ENCODE data around the gene CFAP298.

The CFAP298 gene

GRCh38 chr21:32597205-32597604 lies 15.0 kb downstream of the CFAP298 start:
- Histone ChIP-seq H3K4me3 (ENCODE audit: low read depth, low read length) (no peak overlapping the region), H3K9me3 (ENCODE audit: control insufficient read depth, insufficient read depth, low read length) (no peaks in the 10 kb centered on the region), H3K36me3 (ENCODE audit: control insufficient read depth, insufficient read depth, low read length) (peaks cover 35% of the 10 kb centered on the region), H3K27ac (ENCODE audit: low read depth, low read length) (no peak overlapping the region), H3K4me1 (ENCODE audit: control insufficient read depth, insufficient read depth, low read length) (peaks cover 18% of the 10 kb centered on the region), H3K27me3 (ENCODE audit: control insufficient read depth, insufficient read depth, low read length) (no peaks in the 10 kb centered on the region), H3K9ac (ENCODE audit: low read depth, low read length) (no peak overlapping the region)

- Histone ChIP-seq H3K27me3 (ENCODE audit: control insufficient read depth, insufficient read depth, low read length) (no peaks in the 10 kb centered on the region), H3K9ac (ENCODE audit: low read depth, low read length) (no peak overlapping the region), H3K36me3 (ENCODE audit: control insufficient read depth, insufficient read depth, low read length) (peaks cover 23% of the 10 kb centered on the region), H3K4me3 (ENCODE audit: low read depth, low read length) (no peak overlapping the region), H3K4me1 (ENCODE audit: control insufficient read depth, insufficient read depth, low read length) (peaks cover 9% of the 10 kb centered on the region), H3K27ac (ENCODE audit: low read depth, low read length) (no peak overlapping the region), H3K9me3 (ENCODE audit: control insufficient read depth, insufficient read depth, low read length) (no peaks in the 10 kb centered on the region)
Observed at GRCh38 chr21:32595431-32595830, 16.7 kb downstream of the CFAP298 start.

- Histone ChIP-seq H3K36me3 (ENCODE audit: control insufficient read depth, insufficient read depth, low read length) (0 out of 2 replicates have a peak, but pooled peaks cover 5% of the 10 kb centered on the region), H3K4me1 (ENCODE audit: control insufficient read depth, insufficient read depth, low read length) (no peaks in the 10 kb centered on the region), H3K4me3 (ENCODE audit: low read depth, low read length) (no peak overlapping the region), H3K27ac (ENCODE audit: low read depth, low read length) (no peak overlapping the region), H3K9ac (ENCODE audit: low read depth, low read length) (no peak overlapping the region), H3K9me3 (ENCODE audit: control insufficient read depth, insufficient read depth, low read length) (no peaks in the 10 kb centered on the region), H3K27me3 (ENCODE audit: control insufficient read depth, insufficient read depth, low read length) (no peaks in the 10 kb centered on the region)
Observed at GRCh38 chr21:32593690-32594089, 18.5 kb downstream of the CFAP298 start.

GRCh38 chr21:32592929-32593502 lies 19.2 kb downstream of the CFAP298 start:
- Histone ChIP-seq H3K9me3 (ENCODE audit: control insufficient read depth, insufficient read depth, low read length) (no peaks in the 10 kb centered on the region), H3K4me1 (ENCODE audit: control insufficient read depth, insufficient read depth, low read length) (no peaks in the 10 kb centered on the region), H3K9ac (ENCODE audit: low read depth, low read length) (no peak overlapping the region), H3K27ac (ENCODE audit: low read depth, low read length) (no peak overlapping the region), H3K4me3 (ENCODE audit: low read depth, low read length) (no peak overlapping the region), H3K36me3 (ENCODE audit: control insufficient read depth, insufficient read depth, low read length) (0 out of 2 replicates have a peak, but pooled peaks cover 3% of the 10 kb centered on the region), H3K27me3 (ENCODE audit: control insufficient read depth, insufficient read depth, low read length) (no peaks in the 10 kb centered on the region)

- no peak overlapping the region for H3K9ac ChIP-seq (ENCODE audit: low read depth, low read length)
- H3K27ac ChIP-seq (ENCODE audit: low read depth, low read length), result no peak overlapping the region
- H3K4me1 ChIP-seq (ENCODE audit: control insufficient read depth, insufficient read depth, low read length), result no peaks in the 10 kb centered on the region
- H3K36me3 ChIP-seq (ENCODE audit: control insufficient read depth, insufficient read depth, low read length), result no peaks in the 10 kb centered on the region
- no peaks in the 10 kb centered on the region for H3K9me3 ChIP-seq (ENCODE audit: control insufficient read depth, insufficient read depth, low read length)
- no peak overlapping the region for H3K4me3 ChIP-seq (ENCODE audit: low read depth, low read length)
- H3K27me3 ChIP-seq (ENCODE audit: control insufficient read depth, insufficient read depth, low read length), result no peaks in the 10 kb centered on the region
Observed at GRCh38 chr21:32590130-32590529, 22.0 kb downstream of the CFAP298 start.

- no peaks in the 10 kb centered on the region for H3K4me1 ChIP-seq (ENCODE audit: control insufficient read depth, insufficient read depth, low read length)
- H3K27ac ChIP-seq (ENCODE audit: low read depth, low read length), result no peak overlapping the region
- no peak overlapping the region for H3K9ac ChIP-seq (ENCODE audit: low read depth, low read length)
- no peaks in the 10 kb centered on the region for H3K27me3 ChIP-seq (ENCODE audit: control insufficient read depth, insufficient read depth, low read length)
- no peak overlapping the region for H3K4me3 ChIP-seq (ENCODE audit: low read depth, low read length)
- no peaks in the 10 kb centered on the region for H3K9me3 ChIP-seq (ENCODE audit: control insufficient read depth, insufficient read depth, low read length)
- no peaks in the 10 kb centered on the region for H3K36me3 ChIP-seq (ENCODE audit: control insufficient read depth, insufficient read depth, low read length)
Observed at GRCh38 chr21:32587651-32588050, 24.5 kb downstream of the CFAP298 start.

- Histone ChIP-seq H3K9me3 (ENCODE audit: control insufficient read depth, insufficient read depth, low read length) (no peaks in the 10 kb centered on the region), H3K4me1 (ENCODE audit: control insufficient read depth, insufficient read depth, low read length) (no peaks in the 10 kb centered on the region), H3K9ac (ENCODE audit: low read depth, low read length) (no peak overlapping the region), H3K36me3 (ENCODE audit: control insufficient read depth, insufficient read depth, low read length) (no peaks in the 10 kb centered on the region), H3K4me3 (ENCODE audit: low read depth, low read length) (no peak overlapping the region), H3K27me3 (ENCODE audit: control insufficient read depth, insufficient read depth, low read length) (no peaks in the 10 kb centered on the region), H3K27ac (ENCODE audit: low read depth, low read length) (no peak overlapping the region)
Observed at GRCh38 chr21:32587120-32587519, 25.1 kb downstream of the CFAP298 start.

- Histone ChIP-seq H3K4me1 (ENCODE audit: control insufficient read depth, insufficient read depth, low read length) (no peaks in the 10 kb centered on the region), H3K4me3 (ENCODE audit: low read depth, low read length) (no peak overlapping the region), H3K27me3 (ENCODE audit: control insufficient read depth, insufficient read depth, low read length) (no peaks in the 10 kb centered on the region), H3K36me3 (ENCODE audit: control insufficient read depth, insufficient read depth, low read length) (no peaks in the 10 kb centered on the region), H3K27ac (ENCODE audit: low read depth, low read length) (no peak overlapping the region), H3K9me3 (ENCODE audit: control insufficient read depth, insufficient read depth, low read length) (no peaks in the 10 kb centered on the region), H3K9ac (ENCODE audit: low read depth, low read length) (no peak overlapping the region)
Observed at GRCh38 chr21:32585970-32586369, 26.2 kb downstream of the CFAP298 start.

GRCh38 chr21:32585042-32585710 lies 27.0 kb downstream of the CFAP298 start, which contains the start of gene TCP10L:
Gene TCP10L, minus strand, starts transcription at chr21:32585523. Its CDS starts 1,219 bp downstream, at chr21:32584304.
- Histone ChIP-seq H3K4me1 (ENCODE audit: control insufficient read depth, insufficient read depth, low read length) (no peaks in the 10 kb centered on the region), H3K4me3 (ENCODE audit: low read depth, low read length) (no peak within 1 kb of the TSS), H3K9ac (ENCODE audit: low read depth, low read length) (no peak within 1 kb of the TSS), H3K9me3 (ENCODE audit: control insufficient read depth, insufficient read depth, low read length) (no peaks in the 10 kb centered on the region), H3K27me3 (ENCODE audit: control insufficient read depth, insufficient read depth, low read length) (no peaks in the 10 kb centered on the region), H3K36me3 (ENCODE audit: control insufficient read depth, insufficient read depth, low read length) (no peaks in the 10 kb centered on the region), H3K27ac (ENCODE audit: low read depth, low read length) (no peak within 1 kb of the TSS)

GRCh38 chr21:32584472-32584871 lies 27.7 kb downstream of the CFAP298 start:
- no peaks in the 10 kb centered on the region for H3K9me3 ChIP-seq (ENCODE audit: control insufficient read depth, insufficient read depth, low read length)
- no peak overlapping the region for H3K27ac ChIP-seq (ENCODE audit: low read depth, low read length)
- H3K4me1 ChIP-seq (ENCODE audit: control insufficient read depth, insufficient read depth, low read length), result no peaks in the 10 kb centered on the region
- no peak overlapping the region for H3K9ac ChIP-seq (ENCODE audit: low read depth, low read length)
- H3K4me3 ChIP-seq (ENCODE audit: low read depth, low read length), result no peak overlapping the region
- H3K27me3 ChIP-seq (ENCODE audit: control insufficient read depth, insufficient read depth, low read length), result no peaks in the 10 kb centered on the region
- no peaks in the 10 kb centered on the region for H3K36me3 ChIP-seq (ENCODE audit: control insufficient read depth, insufficient read depth, low read length)

- H3K27ac ChIP-seq (ENCODE audit: low read depth, low read length), result no peak overlapping the region
- no peaks in the 10 kb centered on the region for H3K9me3 ChIP-seq (ENCODE audit: control insufficient read depth, insufficient read depth, low read length)
- no peaks in the 10 kb centered on the region for H3K27me3 ChIP-seq (ENCODE audit: control insufficient read depth, insufficient read depth, low read length)
- H3K4me3 ChIP-seq (ENCODE audit: low read depth, low read length), result no peak overlapping the region
- no peak overlapping the region for H3K9ac ChIP-seq (ENCODE audit: low read depth, low read length)
- no peaks in the 10 kb centered on the region for H3K4me1 ChIP-seq (ENCODE audit: control insufficient read depth, insufficient read depth, low read length)
- no peaks in the 10 kb centered on the region for H3K36me3 ChIP-seq (ENCODE audit: control insufficient read depth, insufficient read depth, low read length)
Observed at GRCh38 chr21:32581732-32582131, 30.4 kb downstream of the CFAP298 start.
